GM12878 (cell line): ENCODE results near the gene WFDC13. TPM values are rescaled to one million over a fixed set of nuclear protein-coding genes. Genes with fewer than 3 reads are reported as not detected.

Experiments used
- ATAC-seq: fragments of 200-7000 bp; cut with Tn5 transposase; 3 replicates; pipeline ENCODE4 v1.9.1; 2020; ENCODE audit warnings: mild to moderate bottlenecking, moderate library complexity
- BruUV-seq: library from RNA; stranded (reverse); fragments of 400-500 nt; replicated peaks from 2 replicates; lab custom pipeline; 2021; lab: Mats Ljungman, UMichigan
- CTCF ChIA-PET: fragments of 300-600 bp; sonication (Branson Sonifier 250); formaldehyde crosslinking; extraction: SDS; loops from one replicate; lab custom pipeline; 2021; ENCODE audit warnings: inconsistent platforms; lab: Yijun Ruan, JAX
- POLR2A ChIA-PET: fragments of 350-600 bp; formaldehyde crosslinking; extraction: SDS; loops from one replicate; lab custom pipeline; 2021; ENCODE audit warnings: inconsistent platforms; lab: Charles Lee
- RAD21 ChIA-PET: fragments of 300-600 bp; sonication (Branson Sonifier 250); formaldehyde crosslinking; loops from one replicate; lab custom pipeline; 2023; ENCODE audit warnings: antibody characterized with exemption; ENCODE audit not compliant: unreplicated experiment; lab: Charles Lee
- SMC1A ChIA-PET: fragments of 300-600 bp; sonication (Branson Sonifier 250); formaldehyde crosslinking; loops from one replicate; lab custom pipeline; 2023; ENCODE audit not compliant: unreplicated experiment, uncharacterized antibody; lab: Charles Lee
- DNase-seq: peaks from one replicate; pipeline ENCODE4 v3.0.0-alpha.2; 2011; ENCODE audit warnings: low read depth, low spot score
- FAIRE-seq: peaks from 3 replicates; lab custom pipeline; 2011; peaks lifted over from hg19 to GRCh38; lab: Jason Lieb, UNC
- H2AFZ ChIP-seq: 2 replicates; pipeline ENCODE4 v1.6.0; 2011; ENCODE audit warnings: low read depth, low read length, control low read depth; ENCODE audit not compliant: control insufficient read depth
- H3K27ac ChIP-seq: 2 replicates; pipeline ENCODE4 v1.5.1; 2011; ENCODE audit warnings: control low read depth; ENCODE audit not compliant: control insufficient read depth, insufficient read depth
- H3K27me3 ChIP-seq, 2 experiments: replicated peaks in 1 of 2; 2 replicates each; pipeline versions ENCODE4 v1.6.0 to v1.6.1; 2011; ENCODE audit warnings: low read length in 1 of 2; ENCODE audit not compliant: control insufficient read depth in 2 of 2, insufficient read depth in 2 of 2
- H3K36me3 ChIP-seq, 2 experiments: 2 replicates each; pipeline ENCODE4 v1.5.1; 2011; ENCODE audit warnings: low read length in 1 of 2; ENCODE audit not compliant: control insufficient read depth in 2 of 2, insufficient read depth in 2 of 2
- H3K4me1 ChIP-seq: 2 replicates; pipeline ENCODE4 v1.6.1; 2011; ENCODE audit warnings: mild to moderate bottlenecking, low read length, moderate library complexity, mixed read lengths; ENCODE audit not compliant: control insufficient read depth, insufficient read depth
- H3K4me2 ChIP-seq: 2 replicates; pipeline ENCODE4 v1.6.0; 2011; ENCODE audit warnings: control low read depth; ENCODE audit not compliant: control insufficient read depth, insufficient read depth
- H3K4me3 ChIP-seq: fragments of 200-600 bp; sonication (generic); 2 replicates; pipeline ENCODE4 v1.5.1; 2016
- H3K79me2 ChIP-seq: 2 replicates; pipeline ENCODE4 v1.6.0; 2011; ENCODE audit warnings: low read length; ENCODE audit not compliant: control insufficient read depth, insufficient read depth
- H3K9ac ChIP-seq: 2 replicates; pipeline ENCODE4 v1.8.0; 2011; ENCODE audit warnings: low read length, control low read depth, mixed read lengths; ENCODE audit not compliant: control insufficient read depth, insufficient read depth
- H3K9me3 ChIP-seq: replicated peaks from 3 replicates; pipeline ENCODE4 v1.5.1; 2011; ENCODE audit warnings: mild to moderate bottlenecking, low read length; ENCODE audit not compliant: control insufficient read depth, insufficient read depth
- H4K20me1 ChIP-seq: 2 replicates; pipeline ENCODE4 v1.6.0; 2011; ENCODE audit not compliant: control insufficient read depth, insufficient read depth
- CBFB ChIP-seq: IDR thresholded peaks from 2 replicates; pipeline ENCODE4 v1.6.1; 2016; ENCODE audit warnings: antibody characterized with exemption, low read depth
- POLR2AphosphoS5 ChIP-seq: IDR thresholded peaks from 2 replicates; pipeline ENCODE4 v1.6.1; 2011; ENCODE audit warnings: mild to moderate bottlenecking, low read length, inconsistent platforms
- SMARCA5 ChIP-seq: fragments of 450-650 bp; IDR thresholded peaks from 2 replicates; pipeline ENCODE4 v1.6.1; 2017; ENCODE audit warnings: mild to moderate bottlenecking
- in situ Hi-C: fragments of 300-500 bp; cut with MboI; formaldehyde crosslinking; loops from 9 replicates; pipeline ENCODE4 v1.14.3; 2018; ENCODE audit warnings: mixed read lengths
- intact Hi-C: fragments of 100-400 bp; cut with micrococcal nuclease; formaldehyde crosslinking; loops from one replicate; pipeline ENCODE4 v1.14.2; 2022; ENCODE audit not compliant: unreplicated experiment
- polyA plus RNA-seq, 11 experiments: library from polyadenylated mRNA; depleted of rRNA in 4 of 11; unstranded in 6 of 11; stranded (reverse) in 5 of 11; fragments of >200 nt; fragmentation: Nextera tagmentation in 4 of 11; fragmentation: Illumina TruSeq in 1 of 11; extraction: Ambion mirVana in 4 of 11; extraction: Trizol in 1 of 11; gene quantifications; 1 replicate in 1 of 11; 2 replicates in 10 of 11; pipeline versions ENCODE4 v1.2.1 to v1.2.3, GENCODE V29; 2011 to 2016; ENCODE audit warnings: inconsistent platforms in 2 of 11, missing spikeins in 2 of 11, low read depth in 1 of 11
- total RNA-seq, 4 experiments: library from RNA; depleted of rRNA in 3 of 4; stranded (reverse); fragments of >200 nt in 3 of 4; fragmentation: Illumina TruSeq in 1 of 4; extraction: Trizol in 1 of 4; gene quantifications; 2 replicates each; pipeline versions ENCODE4 v1.2.1 to v1.2.3, GENCODE V29; 2013 to 2021
- TF ChIP-seq, protein P1 (sequence below): fragments of 450-650 bp; IDR thresholded peaks from 2 replicates; pipeline ENCODE4 v1.6.1; 2018; ENCODE audit warnings: mild to moderate bottlenecking, low read depth, moderate library complexity; ENCODE audit not compliant: partially characterized antibody
- TF ChIP-seq, protein P2 (sequence below), 3 experiments: IDR thresholded peaks in 2 of 3; conservative IDR thresholded peaks in 1 of 3; 2 replicates each; pipeline ENCODE4 v1.5.1; 2011; ENCODE audit warnings: low read depth in 3 of 3, low read length in 3 of 3, mild to moderate bottlenecking in 3 of 3, control low read depth in 2 of 3, moderate library complexity in 2 of 3, inconsistent platforms in 1 of 3, mixed read lengths in 1 of 3; ENCODE audit not compliant: control insufficient read depth in 2 of 3, insufficient read depth in 1 of 3; ENCODE audit errors: extremely low read depth in 1 of 3
- TF ChIP-seq, protein P3 (sequence below): IDR thresholded peaks from 2 replicates; pipeline ENCODE4 v1.6.1; 2012; ENCODE audit warnings: low read depth, low read length, improper control_type of control experiment

WFDC13 gene
- total and polyA plus RNA-seq, 10 of the 15 experiments (the other 5 are each of a cell fraction or from before 2014, with no cell fraction given), result not detected

DNA sequence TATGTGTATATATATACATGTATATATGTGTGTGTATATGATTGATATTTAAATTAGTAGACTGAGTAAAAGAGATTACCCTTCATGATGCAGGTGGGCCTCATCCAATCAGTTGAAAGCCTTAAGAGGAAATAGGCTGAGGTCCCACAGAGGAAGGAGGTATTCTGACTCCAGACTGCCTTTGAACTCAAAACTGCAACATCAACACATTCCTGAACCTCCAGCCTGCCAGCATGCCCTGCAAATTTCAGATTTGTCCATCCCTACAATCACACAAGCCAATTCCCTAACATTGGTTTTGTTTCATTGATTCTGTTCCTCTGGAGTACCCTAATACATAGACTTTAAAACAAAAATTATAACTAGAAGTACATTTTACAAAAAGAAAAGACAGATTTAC is 43.2 kb downstream of the WFDC13 start:
- Histone ChIP-seq H3K27ac (no peak overlapping the region), H3K4me1 (no peaks in the 10 kb centered on the region), H3K4me3 (no peak overlapping the region), H3K79me2 (no peaks in the 10 kb centered on the region), H3K9me3 (no peaks in the 10 kb centered on the region), H2AFZ (no peak overlapping the region), H3K36me3 (no peaks in the 10 kb centered on the region), H4K20me1 (no peaks in the 10 kb centered on the region), H3K4me2 (no peak overlapping the region), H3K9ac (no peak overlapping the region), H3K27me3 (no peaks in the 10 kb centered on the region)
- ChIA-PET POLR2A (no interaction called here), CTCF (interaction anchor here (1.5 kb wide), 2 partner anchors 26 to 451 kb away, joined by 3 to 4 read pairs; no protein-coding TSS in a partner anchor), RAD21 (no interaction called here), SMC1A (no interaction called here)
- no TSS peak for BruUV-seq
- no peak for ATAC-seq
- no peak for DNase-seq
- in situ Hi-C loops (no loop called here), intact Hi-C loops (no loop called here)
- FAIRE-seq, result no peak
- TF ChIP-seq POLR2AphosphoS5 (no peak), SMARCA5 (no peak), CBFB (no peak)
- TF ChIP-seq, protein P1, sequence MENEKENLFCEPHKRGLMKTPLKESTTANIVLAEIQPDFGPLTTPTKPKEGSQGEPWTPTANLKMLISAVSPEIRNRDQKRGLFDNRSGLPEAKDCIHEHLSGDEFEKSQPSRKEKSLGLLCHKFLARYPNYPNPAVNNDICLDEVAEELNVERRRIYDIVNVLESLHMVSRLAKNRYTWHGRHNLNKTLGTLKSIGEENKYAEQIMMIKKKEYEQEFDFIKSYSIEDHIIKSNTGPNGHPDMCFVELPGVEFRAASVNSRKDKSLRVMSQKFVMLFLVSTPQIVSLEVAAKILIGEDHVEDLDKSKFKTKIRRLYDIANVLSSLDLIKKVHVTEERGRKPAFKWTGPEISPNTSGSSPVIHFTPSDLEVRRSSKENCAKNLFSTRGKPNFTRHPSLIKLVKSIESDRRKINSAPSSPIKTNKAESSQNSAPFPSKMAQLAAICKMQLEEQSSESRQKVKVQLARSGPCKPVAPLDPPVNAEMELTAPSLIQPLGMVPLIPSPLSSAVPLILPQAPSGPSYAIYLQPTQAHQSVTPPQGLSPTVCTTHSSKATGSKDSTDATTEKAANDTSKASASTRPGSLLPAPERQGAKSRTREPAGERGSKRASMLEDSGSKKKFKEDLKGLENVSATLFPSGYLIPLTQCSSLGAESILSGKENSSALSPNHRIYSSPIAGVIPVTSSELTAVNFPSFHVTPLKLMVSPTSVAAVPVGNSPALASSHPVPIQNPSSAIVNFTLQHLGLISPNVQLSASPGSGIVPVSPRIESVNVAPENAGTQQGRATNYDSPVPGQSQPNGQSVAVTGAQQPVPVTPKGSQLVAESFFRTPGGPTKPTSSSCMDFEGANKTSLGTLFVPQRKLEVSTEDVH, result no peak
- TF ChIP-seq, protein P2, sequence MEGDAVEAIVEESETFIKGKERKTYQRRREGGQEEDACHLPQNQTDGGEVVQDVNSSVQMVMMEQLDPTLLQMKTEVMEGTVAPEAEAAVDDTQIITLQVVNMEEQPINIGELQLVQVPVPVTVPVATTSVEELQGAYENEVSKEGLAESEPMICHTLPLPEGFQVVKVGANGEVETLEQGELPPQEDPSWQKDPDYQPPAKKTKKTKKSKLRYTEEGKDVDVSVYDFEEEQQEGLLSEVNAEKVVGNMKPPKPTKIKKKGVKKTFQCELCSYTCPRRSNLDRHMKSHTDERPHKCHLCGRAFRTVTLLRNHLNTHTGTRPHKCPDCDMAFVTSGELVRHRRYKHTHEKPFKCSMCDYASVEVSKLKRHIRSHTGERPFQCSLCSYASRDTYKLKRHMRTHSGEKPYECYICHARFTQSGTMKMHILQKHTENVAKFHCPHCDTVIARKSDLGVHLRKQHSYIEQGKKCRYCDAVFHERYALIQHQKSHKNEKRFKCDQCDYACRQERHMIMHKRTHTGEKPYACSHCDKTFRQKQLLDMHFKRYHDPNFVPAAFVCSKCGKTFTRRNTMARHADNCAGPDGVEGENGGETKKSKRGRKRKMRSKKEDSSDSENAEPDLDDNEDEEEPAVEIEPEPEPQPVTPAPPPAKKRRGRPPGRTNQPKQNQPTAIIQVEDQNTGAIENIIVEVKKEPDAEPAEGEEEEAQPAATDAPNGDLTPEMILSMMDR (IDR thresholded peaks at IDR 0.05 in 2 of 3, conservative IDR thresholded peaks at IDR 0.05 in 1 of 3; ENCODE audit: control insufficient read depth in 2 of 3, extremely low read depth in 1 of 3, insufficient read depth in 1 of 3, low read depth in 3 of 3, low read length in 3 of 3), result no peak
- TF ChIP-seq, protein P3, sequence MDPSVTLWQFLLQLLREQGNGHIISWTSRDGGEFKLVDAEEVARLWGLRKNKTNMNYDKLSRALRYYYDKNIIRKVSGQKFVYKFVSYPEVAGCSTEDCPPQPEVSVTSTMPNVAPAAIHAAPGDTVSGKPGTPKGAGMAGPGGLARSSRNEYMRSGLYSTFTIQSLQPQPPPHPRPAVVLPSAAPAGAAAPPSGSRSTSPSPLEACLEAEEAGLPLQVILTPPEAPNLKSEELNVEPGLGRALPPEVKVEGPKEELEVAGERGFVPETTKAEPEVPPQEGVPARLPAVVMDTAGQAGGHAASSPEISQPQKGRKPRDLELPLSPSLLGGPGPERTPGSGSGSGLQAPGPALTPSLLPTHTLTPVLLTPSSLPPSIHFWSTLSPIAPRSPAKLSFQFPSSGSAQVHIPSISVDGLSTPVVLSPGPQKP, result no peak
